Pons (tissue), 1 donor: ENCODE results near the gene DPP6.
"Not testable (repeated sequence)": the region's sequence is repeated elsewhere in the genome, so short reads cannot be mapped to it uniquely, and the experiment has no call there.

Source experiments
- DNase-seq: peaks from one replicate; pipeline ENCODE4 v3.0.0-alpha.2; 2016; ENCODE audit warnings: low spot score

The DPP6 gene

GRCh38 chr7:154051643-154052529, at the start of gene DPP6:
Gene DPP6 (plus strand): TSS chr7:154052398.
- DNase-seq, result not testable (repeated sequence)

DNA sequence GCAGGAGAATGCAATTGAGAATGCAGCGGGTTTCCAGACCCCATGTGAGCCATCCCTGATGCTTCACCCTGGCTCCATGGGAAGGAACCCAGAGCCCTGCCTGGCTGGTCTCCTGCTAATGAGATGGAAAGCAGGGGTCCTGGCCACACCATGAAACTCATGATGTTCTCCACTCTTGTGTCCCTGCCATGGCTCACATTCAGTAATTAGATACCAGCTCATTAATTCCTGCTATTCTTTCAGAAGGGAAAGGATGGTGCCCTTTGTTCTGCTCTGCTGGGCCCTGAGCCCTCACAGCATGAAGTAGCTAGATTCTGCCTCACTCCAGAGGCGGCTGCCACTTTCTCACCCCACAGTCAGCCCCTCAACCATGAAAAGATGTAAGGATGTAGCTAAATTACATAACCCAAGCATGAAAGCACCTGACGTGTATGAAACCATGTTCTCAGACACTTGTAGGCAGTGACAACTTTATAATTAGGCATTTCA, 42.7 kb upstream of the DPP6 start:
- DNase-seq, result not testable (repeated sequence)

- DNase-seq, result not testable (repeated sequence)
Observed at GRCh38 chr7:154010726-154011568, 41.3 kb upstream of the DPP6 start.

DNA sequence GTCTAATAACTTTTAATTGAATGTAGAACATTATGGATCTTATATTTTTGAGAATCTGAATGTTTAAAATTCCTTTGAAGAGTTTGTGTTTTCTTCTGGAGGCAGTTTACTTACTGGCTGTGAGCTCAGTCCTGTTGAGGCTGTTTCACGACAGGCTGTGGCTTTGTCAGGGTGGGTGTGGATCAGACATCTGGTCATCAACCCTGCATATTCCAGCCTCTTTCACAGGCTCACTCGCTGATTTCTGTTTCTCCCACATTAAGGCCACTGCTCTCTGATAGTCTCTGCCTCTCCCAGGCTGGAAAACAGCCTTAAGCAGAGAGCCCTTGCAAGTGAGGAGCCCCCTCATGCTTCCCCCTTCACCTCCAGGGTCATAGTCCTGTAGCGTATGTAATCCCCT, 39.4 kb upstream of the DPP6 start:
- DNase-seq, result not testable (repeated sequence)

DNA sequence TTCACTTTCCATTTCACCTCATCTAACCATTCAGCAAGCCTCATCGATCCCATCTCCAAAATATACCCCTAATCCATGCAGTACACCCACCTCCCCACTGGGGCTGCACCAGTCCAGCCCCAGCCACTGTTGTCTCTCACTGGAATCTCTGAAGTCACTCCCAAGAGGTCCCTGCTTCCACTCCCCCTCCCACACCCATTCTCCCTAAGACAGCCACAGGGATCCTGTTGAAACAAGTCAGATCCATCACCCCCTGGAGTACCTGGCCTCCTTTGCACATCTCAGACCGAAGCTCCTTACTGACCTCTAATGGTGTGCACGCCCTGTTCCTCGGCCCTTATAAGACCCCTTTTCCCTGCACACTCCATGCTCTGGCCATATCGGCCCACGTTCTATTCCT, 36.6 kb upstream of the DPP6 start:
- DNase-seq, result not testable (repeated sequence)

- DNase-seq, result not testable (repeated sequence)
Observed at GRCh38 chr7:154018354-154018753, 33.8 kb upstream of the DPP6 start.

DNA sequence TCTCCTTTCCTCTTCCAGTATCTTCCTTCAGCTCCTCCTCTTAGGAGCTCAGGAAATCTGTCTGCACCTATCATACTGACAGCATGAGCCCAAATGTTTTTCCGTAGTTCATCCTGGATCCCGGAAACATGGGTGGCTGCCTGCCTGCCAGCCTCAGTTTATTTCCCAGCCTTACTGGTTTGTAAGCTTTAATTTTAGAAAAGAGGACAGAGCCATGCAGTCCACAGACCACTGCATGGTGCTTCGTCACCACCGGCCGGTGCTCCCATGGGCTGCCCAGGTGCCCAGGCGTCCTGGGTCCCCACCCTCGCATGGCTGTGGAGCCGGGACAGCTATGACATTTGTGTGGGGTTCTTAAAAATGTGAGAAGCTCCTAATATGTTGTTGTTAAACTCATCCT, 24.4 kb upstream of the DPP6 start:
- DNase-seq, result not testable (repeated sequence)

- DNase-seq, result not testable (repeated sequence)
Observed at GRCh38 chr7:154030476-154031080, 21.6 kb upstream of the DPP6 start.

DNA sequence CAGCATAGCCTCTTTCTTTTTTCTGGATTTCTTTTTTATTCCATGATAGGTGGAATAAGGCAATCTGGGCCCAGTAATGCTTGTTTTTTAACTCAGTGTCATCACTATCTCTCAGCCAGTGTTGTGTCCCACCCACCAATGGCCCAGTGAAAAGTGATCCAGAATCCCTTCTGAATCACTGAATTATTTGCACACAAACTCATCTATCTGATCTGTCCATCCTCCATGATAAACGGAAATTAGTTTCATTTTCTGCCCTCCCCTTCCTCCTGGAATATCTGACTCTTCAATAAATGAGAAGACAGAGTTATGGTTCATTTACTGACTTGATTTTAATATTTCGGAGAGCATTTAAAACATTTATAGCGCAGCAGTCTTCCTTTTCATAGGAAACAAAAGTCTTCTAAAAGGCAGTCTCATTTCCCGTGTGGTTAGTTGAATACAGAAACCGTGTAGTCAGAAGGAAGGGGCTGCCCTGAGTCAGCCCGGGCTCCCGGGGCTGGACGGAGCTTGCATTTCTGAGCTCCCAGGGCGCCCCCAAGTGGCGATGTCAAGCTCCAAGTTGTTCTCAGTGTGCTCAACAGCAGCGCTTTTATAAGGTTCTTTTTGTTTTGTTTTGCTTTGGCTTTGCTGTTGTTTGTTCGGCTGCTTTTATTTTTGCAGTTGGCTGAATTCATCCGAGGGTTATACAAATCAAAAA, 12.6 kb upstream of the DPP6 start:
- not testable (repeated sequence) for DNase-seq

GRCh38 chr7:154050394-154050793, 1.8 kb upstream of the DPP6 start:
- DNase-seq, result not testable (repeated sequence)

DNA sequence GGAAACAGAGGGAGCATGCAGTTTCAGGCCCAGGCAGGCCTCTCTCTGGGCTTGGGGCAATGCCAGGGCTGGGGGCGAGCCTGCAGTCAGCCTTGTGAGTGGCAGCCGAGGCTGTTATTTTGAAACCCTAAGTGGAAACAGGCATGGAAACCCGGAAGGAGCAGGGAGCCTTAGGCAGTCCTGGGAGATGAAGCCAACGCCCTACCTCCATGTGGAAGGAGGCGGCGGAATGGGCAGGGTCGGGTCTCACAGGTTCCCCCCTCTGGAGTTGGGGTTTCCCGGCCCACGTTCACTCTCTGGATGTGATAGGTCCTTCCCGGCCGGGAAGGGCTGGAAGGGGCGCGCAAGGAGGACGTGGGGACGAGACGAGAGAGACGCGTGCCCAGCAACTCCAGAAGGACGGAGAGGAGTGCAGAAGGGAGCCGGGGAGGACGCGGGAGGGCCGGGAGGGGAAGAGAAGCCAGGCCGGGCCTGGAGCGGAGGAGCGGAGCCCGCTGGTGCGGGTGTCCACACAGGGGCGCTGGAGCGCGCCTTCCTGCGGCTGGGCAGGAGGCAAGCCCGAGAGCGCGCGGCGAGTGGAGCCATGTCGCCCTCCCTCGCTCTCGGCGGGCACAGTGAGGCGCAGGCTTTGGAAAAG, 1.1 kb upstream of the DPP6 start:
- not testable (repeated sequence) for DNase-seq

DNA sequence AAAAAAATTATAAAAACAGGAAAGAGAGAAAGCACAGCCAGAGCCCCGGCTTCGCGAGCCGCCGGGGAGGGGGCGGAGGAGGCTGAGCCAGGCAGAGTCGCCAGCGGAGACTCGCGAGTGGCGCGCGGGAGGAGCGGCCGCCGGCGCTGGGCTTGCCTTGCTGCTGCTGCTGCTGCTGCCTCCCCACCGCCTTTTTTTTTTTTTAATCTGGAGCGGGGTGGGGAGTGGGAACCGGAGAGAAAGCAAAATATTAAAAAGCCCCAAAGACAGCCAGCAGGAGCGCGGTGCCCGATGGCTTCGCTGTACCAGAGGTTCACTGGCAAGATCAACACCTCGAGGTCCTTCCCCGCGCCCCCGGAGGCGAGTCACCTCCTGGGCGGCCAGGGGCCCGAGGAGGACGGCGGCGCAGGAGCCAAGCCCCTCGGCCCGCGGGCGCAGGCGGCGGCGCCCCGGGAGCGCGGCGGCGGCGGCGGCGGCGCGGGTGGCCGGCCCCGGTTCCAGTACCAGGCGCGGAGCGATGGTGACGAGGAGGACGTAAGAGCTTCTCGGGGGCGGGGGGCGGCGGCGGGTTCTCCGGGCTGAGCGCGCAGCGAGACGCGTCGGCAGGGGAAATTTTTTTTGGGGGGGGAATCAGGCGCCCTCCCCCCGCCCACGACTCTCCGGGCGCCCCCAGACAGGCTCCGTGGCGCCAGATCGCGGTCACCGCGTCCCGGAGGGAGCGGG, 493 bp downstream of the DPP6 start:
- not testable (repeated sequence) for DNase-seq

DNA sequence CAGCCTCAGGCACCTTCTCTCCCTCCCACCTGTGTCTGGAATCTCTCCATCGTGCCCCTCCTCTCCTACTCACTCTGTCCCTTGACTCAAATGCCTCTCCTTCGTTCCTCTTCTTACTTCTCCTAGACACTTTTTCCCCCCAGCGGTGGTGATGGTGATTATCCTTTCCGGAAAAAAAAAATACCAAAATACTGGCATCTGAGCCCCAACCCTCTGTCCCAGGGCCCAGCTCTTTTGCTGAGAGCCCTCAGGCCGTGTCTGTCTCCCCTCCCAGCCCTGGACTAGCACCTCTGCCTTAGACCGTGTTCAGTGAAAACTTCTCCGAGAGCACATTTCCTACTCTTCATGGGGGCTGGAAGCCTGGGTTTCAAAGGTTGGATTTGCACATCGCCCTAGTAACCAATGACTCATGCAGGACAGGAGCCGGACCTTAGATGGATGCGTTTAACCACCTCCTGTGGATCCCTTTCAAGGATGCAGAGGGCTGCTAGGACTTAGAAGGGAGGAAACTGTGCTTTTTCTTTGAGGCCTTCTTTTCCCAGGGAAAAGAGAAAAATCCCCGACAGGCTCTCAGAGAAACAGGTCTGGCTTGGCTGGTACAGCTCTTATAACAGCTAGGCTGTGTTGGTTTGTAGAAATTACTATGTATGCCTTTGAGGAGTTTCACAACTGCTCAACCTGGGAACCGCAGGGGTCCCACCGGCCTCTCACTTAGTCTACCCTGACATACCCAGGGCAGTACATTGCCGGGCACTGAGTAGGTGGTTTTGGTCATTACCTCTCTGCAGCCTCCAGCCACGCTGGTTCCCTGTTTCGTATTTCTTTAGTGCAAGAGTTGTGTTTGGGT, 1.5 kb downstream of the DPP6 start:
- DNase-seq, result not testable (repeated sequence)

- DNase-seq, result not testable (repeated sequence)
Observed at GRCh38 chr7:154054664-154055063, 2.5 kb downstream of the DPP6 start.

GRCh38 chr7:154055491-154056106, 3.4 kb downstream of the DPP6 start:
- peak; percentile 51 for DNase-seq

- not testable (repeated sequence) for DNase-seq
Observed at GRCh38 chr7:154058783-154059182, 6.6 kb downstream of the DPP6 start.

DNA sequence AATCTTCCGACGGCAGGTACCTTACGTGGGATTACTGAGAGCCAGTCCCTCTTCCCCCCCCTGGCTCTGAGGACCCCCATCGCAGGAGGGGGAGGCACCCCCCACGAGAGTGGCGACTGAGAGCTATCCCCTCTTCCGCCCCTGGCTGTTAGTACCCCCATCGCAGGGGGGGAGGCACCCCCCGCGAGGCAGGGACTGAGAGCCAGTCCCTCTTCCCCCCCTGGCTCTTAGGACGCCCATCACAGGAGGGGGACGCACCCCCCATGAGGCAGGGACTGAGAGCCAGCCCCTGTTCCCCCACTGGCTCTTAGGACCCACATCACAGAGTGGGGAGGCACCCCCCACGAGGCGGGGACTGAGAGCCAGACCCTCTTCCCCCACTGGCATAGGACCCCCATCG, 8.4 kb downstream of the DPP6 start:
- not testable (repeated sequence) for DNase-seq

DNA sequence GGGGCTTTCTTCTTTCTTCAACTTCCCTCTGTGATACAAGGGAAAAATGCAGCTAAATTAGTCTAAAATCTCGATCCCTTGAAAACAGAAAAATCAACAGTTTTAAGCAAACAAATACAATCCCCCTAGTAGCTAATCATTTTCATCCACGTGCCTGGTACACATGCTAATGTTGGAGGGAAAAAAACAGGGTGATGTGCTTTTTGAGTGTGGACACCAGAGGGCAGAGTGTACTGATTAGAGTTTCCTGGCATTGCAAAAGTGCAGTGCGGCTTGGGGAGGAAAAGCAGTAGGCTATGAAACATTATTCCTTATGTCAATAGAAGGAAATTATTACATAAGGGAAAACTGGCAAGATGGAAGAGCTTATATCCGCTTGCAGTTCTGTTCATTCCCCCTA, 19.6 kb downstream of the DPP6 start:
- peak; percentile 73 for DNase-seq
